ENCODE data around the gene TUBB1.

DNA sequence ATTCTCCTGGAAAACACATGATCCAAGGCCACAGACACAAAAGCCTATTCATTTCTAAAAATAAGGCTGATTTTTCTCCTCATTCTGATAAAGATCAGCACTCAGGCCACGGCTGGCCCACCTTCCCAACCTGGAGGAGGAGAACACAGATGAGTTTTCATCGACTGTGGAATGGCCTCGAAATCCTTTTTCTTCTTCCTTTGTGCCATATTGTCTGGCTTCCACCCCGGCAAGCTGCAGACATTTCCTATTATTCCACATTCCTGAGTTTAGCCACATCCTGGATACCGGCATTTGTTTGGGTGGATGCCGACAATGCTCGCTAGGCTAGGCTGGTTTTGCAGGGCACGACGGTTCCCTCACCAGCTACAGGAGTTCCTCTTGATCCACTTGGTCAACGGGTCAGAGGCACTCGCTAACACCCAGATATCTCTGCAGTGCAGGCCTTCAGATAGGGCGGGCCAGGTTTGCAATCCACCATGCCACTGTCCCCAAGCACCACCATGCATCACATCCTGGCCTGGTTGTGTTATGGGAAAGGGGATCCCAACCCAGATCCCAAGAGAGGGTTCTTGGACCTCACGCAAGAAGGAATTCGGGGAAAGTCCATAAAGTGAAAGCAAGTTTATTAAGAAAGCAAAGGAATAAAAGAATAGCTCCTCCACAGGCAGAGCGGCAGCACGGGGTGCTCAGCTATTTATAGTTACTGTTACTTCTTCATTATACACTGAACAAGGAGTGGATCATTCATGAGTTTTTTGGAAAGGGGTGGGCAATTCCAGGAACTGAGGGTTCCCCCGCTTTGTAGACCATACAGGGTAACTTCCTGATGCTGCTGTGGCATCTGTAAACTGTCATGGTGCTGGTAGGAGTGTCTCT lies 8.0 kb upstream of the TUBB1 start:
- TF ChIP-seq EZH2phosphoT487 (IDR thresholded peaks at IDR 0.05; ENCODE audit: low read length) (no peak), EZH2 (optimal IDR thresholded peaks at IDR 0.05; ENCODE audit: low read depth, low read length) (no peak)
- TF ChIP-seq, protein P1, sequence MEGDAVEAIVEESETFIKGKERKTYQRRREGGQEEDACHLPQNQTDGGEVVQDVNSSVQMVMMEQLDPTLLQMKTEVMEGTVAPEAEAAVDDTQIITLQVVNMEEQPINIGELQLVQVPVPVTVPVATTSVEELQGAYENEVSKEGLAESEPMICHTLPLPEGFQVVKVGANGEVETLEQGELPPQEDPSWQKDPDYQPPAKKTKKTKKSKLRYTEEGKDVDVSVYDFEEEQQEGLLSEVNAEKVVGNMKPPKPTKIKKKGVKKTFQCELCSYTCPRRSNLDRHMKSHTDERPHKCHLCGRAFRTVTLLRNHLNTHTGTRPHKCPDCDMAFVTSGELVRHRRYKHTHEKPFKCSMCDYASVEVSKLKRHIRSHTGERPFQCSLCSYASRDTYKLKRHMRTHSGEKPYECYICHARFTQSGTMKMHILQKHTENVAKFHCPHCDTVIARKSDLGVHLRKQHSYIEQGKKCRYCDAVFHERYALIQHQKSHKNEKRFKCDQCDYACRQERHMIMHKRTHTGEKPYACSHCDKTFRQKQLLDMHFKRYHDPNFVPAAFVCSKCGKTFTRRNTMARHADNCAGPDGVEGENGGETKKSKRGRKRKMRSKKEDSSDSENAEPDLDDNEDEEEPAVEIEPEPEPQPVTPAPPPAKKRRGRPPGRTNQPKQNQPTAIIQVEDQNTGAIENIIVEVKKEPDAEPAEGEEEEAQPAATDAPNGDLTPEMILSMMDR (IDR thresholded peaks at IDR 0.05; ENCODE audit: low read length): no peak
